Limb (tissue), 2 donors: ENCODE measurements around the gene NAPG.
"Not testable (repeated sequence)": the region's sequence is repeated elsewhere in the genome, so short reads cannot be mapped to it uniquely, and the experiment has no call there.

Source experiments
- DNase-seq, 2 donors: peaks; one replicate each; pipeline ENCODE4 v3.0.0-alpha.2; 2016; ENCODE audit errors: extremely low spot score in 2 of 2

The NAPG gene

DNA sequence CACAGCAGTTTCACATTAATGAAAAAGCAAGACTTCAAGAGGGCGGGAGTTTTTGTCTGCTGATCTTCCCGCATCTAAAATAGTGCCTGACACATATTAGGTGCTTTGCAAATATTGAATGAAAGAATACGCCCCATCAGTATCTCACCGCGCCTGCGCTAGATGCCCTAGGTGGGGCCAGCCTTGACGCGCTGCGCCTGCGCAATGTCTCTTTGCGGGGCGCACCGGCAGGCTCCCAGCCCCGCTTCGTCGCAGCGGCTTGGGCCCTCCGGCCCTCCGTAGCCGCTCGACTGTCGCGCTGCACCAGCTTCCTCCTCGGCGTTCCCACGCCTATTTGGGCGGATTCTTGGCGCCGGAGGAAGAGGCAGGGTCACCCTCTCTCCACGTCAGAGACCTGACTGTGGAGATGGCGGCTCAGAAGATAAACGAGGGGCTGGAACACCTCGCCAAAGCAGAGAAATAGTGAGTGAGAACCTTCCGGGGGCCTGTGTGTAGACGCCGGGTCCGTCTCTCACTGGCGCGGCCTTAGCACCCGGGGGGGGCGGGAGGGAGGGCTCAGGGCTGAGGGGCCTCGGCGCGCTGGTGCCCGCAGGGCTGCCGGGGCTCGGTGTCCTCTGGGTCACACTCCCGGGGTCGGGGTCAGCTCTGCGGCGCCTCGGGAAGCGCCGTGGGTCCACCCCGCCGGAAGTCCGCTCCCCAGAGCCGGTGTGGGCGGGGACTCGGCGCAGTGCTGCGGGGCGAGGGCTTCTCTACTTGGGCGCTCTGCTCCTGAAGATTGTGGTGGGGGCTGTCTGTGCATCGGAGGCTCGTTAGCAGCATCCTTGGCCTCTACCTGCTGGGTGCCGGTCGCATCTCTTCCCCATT lies at the start of gene NAPG:
Gene NAPG, plus strand, starts transcription at position 331 of the 864 bp plus-strand sequence. Its CDS starts 76 bp downstream, at position 407.
- peak; percentile 92 to 93 for DNase-seq

DNA sequence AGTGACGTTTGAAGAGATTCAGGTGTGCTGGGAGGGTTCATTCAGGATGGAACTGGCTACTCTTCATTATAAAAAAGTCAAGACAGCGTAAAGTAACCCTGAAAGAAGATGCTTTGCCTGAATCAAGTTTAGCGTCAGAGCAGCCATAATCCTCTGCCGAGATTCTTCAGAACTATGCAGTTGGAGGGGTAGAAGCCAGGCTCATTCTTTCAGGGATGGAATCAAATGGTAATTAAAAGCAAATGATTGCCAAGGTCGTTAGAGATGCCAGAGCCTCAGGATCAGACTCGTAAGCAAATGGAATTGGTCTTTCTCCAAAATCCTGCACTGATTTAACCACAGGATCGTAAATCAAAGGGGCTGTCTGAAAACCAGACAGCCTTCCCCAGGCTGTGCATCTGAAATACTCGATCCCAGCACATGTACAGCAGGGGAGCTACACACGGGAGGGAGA lies 49.5 kb upstream of the NAPG start:
- DNase-seq = peak in 1 of 2 donors; percentile 33

DNA sequence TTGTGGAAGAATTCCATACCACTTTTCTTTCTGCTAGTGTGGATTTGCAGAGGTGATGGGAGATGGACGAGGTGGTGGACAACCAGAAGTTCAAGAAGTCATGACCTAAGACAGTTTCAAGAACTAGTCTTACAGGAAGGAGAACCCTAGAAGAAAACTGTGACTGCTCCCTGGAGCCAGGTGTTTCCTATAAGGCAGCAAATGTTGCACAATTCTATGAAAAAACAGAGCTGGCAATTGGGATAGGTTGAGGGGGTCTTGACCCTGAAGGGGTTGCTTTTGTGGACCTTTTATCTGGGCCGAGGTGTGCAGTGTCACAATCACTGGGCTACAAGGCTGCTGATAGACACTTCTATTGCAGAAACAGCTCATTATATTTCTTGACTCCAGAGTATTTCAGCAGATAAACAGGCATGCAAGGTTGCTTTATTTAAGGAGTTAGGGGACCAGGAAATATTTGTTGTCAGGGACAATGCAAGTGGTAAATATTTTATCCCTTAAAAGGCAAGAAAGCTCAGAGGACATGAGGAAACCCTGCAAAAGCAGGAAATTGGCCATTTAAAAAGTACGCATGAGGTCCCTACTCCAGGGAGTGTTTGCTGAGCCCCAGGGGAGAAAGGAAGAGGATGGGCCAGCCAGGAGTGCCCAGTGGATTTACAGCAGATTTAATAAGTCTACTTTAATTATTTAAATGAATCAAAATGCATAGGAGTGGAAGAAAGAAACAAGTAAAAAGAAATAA lies 48.5 kb upstream of the NAPG start:
- no peak for DNase-seq

DNA sequence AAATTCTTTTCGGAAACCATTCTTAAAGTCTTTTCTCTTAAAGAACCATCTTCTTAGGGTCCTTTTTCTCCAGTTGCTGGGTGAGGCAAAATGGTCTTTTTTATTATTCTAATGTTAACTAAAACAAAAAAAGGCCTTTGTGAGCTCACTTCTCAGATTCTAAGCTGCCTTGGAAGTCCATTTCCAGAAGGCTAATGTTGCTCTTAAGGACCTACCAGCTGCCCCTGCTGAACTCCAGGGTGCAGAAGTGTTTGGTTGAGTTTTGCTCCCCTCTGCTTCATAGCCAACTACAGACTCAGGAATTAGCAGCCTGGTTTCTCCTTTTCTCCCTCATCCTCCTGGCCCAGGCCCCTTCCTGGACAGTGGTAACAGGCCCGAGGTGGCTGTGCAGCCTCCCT lies 48.0 kb upstream of the NAPG start:
- no peak for DNase-seq

DNA sequence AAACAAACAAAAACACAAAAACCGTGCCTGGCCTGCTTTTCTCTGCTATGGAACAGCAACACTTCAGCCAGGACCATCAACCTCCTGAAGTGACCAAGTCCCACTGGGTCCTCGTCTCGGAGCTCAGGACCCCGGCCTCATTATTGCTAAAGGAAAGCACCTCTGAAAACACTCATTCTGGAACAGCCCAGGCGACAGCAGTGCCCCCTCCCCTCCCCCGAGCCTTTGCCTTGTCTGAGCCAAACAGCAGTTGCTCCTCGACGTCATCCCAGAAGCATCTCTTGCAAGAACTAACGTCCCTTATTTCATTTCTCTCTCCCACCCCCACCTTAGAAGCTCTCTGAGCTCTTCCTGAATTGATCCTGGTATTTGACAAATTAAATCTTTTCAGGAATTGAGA lies 44.0 kb upstream of the NAPG start:
- DNase-seq = no peak

DNA sequence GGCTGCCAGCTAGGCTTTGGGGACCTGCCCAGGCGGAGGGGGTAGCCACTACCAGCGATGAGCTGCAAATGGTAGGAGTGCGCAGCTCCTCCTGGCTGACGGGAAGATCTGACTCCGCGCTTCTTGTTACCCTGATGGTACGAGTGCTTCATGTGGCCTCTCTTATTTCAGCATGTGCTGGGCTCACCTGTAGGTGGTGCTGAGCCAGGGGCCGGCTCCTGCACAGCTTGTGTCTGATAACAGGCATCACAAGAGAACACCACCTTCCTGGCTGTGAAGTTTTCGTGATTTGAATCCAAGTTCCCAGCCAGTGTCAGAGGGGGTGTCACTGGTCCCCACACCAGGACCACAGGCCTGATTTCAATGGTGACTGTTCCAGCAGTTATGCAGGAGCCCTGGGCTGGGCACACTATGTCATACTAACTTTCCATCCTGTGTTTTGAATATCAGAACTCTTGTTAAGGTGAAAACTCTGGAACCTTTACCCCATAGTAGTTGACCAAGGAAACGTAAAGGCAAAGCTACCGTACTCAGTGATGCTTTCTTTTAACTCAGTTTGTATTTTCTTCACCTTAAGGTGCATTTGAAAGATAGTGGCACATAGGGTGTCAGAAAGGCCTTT lies 43.4 kb upstream of the NAPG start:
- DNase-seq = no peak

DNA sequence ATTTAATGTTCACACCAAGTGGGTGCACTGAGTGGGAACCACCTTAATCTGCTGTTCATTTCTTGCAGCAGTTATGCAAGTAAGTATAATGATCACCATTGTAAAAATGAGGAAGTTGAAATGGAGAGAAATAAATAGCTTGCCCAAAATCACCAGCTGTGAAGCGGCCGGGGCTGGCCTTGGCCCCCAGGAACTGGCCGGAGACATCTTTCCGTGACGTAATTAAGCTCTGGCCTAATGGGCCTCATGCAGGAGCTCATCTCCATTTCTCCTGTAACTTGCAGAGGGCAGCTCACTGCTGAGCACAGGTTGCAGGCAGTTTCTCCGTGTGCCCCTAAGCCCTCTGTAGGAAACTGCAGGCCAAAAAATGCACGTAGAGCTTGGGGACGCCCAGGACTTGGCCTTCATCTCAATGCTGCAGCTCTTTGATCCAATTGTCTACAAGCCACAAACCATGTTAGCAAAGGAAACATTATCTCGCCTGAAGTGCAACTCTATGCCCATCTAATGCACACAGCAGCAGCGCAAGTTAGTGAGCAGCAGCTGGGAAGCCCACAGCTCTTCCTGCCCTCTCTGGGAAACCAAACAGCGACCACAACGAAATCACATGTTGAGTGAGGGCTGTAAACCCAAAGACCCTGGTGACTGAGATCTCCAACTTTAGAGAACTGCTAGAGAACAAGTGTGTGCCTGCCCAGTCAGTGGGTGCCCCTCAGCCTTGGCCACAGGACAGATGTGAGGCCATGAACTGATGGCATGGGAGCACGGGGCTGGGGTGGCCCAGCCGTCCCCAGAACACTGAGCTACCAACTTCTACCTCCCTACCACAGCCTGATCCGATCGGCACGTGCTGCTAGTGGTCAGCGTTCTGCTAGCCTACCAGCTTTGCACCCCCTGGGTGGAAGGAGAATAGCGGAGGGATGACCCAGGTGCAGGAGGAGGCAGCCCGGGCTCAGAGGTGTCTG lies 42.6 kb upstream of the NAPG start:
- DNase-seq = no peak

DNA sequence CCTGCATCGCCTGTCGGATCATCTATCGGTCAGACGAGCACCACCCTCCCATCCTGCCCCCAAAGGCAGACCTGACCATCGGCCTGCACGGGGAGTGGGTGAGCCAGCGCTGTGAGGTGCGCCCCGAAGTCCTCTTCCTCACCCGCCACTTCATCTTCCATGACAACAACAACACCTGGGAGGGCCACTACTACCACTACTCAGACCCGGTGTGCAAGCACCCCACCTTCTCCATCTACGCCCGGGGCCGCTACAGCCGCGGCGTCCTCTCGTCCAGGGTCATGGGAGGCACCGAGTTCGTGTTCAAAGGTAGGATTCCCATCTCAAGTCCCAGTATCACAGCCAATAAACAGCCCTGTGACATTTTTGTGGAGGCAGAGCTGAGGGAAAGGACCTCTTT lies 40.4 kb upstream of the NAPG start:
- no peak for DNase-seq

DNA sequence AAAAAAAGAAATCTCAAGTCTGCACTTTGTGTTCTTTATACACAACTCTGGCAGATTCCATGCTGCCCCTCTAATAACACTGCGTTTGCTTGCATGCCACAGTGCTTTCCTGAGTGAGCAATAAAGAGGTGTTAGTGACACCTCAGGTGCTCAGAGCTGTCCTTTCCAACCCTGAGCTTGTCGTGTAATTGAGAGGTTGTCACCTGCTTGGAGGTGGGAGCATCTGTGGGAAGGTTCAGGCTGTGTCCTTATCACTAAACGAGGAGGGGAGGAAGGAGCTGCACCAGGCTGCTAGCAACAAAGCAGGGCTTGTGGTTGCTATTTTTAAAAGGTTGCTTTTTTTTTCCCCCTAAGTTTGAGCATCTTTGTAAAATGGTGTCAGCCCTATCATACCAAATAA lies 39.5 kb upstream of the NAPG start:
- DNase-seq = no peak

DNA sequence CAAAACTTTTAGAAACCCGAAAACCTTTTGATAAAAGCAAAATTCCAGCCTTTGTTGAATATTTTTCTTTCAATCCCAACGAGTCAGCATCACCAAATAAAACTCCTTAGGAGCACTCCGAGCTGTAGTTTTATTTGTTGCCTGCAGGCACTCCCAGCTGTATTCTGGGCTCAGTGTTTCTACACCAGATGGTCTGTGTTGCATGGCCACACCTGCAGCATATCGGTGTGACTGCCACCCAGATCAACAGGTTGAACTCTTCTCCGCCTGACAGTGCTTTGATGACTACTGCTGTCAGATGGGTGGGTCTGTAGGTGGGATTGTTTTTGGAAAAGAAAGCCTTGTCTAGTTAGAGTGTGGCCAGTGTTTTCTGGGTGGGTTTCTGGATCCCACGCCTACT lies 38.7 kb upstream of the NAPG start:
- DNase-seq = no peak

DNA sequence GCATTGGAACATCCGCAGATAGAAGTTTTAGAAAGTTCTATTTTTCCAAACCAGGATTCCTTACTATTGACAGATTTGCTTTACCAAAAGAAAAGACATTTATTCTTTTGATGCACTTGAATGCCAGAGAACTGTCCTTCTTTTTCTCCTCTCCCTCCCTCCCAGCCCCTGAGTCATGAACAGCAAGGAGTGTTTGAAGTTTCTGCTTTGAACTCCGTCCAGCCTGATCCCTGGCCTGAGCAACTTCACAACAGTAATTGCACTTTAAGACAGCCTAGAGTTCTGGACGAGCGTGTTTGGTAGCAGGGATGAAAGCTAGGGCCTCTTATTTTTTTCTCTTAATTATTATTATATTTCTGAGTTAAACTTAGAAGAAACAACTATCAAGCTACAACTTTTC lies 37.8 kb upstream of the NAPG start:
- no peak for DNase-seq

DNA sequence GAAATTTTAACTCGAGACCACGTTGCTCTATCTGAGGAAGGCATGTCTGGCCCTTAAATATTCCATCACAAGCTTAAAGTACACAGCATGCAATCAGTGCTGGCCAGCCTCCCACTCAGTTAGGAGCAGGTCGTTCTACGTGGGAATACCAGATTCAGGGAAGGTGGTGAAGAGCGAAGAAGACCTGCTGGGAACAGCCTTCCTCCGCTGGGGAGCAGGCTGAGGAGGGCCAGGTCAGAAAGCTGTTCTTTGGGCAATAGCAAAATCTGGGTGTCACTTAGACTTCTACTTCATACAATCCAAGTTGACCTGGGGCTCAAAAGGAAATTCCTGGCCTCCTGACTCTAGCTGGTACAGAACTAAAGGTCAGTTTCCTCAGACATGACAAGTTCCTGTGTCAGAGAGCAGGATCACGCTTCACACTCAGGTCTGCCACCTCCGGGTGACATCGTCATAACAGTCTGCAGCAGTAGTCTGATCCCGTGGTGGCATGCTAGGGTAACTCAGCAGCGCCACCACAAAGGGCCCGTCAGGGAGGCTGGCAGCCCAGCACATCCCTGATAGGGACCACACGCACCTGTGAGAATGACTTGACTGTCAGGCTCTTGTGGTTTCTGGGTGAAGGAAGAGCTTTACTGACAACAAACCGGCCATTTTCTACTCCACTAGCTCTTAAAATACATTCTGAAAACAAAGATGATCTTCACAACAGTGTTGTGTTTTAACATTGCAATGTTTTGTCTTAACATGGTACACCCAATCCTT lies 35.2 kb upstream of the NAPG start:
- DNase-seq = no peak

DNA sequence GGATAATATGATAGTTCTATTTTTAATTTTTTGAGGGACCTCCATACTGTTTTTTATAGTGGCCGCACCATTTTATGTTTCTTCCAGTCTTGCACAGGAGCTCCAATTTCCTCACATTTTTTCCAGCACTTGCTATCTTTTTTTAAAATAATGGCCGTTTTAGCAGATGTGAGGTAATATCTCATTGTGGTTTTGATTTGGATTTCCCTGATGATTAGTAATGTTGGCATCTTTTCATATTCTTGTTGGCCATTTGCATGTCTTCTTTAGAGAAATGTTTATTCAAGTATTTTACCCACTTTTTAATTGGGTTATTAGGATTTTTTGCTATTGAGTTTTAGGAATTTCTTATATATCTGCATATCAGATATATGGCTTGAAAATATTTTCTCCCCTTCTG lies 29.9 kb upstream of the NAPG start:
- no peak for DNase-seq

DNA sequence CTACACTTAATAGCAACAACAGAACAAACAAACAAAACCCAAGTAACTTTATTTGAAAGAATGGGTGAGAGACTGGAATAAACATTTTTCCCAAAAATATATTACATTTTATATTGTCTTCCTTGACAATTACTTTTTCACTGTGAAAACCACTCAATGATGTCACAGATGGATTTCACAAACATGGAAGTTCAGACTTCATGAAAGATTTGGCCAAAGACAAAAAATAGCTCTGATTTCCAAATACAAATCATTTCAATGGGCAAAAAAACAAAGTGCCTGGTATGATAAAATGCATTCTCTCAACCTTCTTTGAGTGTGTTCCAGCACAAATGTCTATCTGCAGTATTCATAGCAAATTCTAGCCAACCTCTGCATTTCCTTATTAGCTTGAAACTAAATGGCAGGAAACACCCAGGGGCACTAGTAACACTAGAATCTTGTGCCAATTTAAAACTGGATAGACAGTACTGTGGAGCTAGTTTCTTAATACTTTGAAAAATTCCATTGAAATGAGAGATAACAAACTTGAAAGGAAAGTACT lies 28.5 kb upstream of the NAPG start:
- DNase-seq = no peak

DNA sequence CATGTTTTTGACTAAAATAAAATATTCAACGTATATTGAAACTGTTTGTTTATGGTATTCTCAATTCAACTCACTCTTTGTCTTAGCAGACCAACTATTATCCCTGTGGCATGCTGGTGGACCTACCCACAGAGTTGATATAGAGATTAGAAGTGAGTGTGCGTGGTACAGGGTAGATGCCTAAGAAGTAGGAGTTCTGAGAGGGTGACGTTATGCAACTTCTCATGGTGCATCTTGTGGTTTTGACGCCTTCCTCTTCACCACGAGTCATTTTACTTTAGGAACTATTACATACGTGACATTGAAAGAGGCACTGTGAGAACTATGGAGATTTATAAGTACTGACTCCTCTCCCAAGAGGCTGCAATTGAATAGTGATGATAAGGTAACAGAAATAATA lies 26.6 kb upstream of the NAPG start:
- DNase-seq = no peak

DNA sequence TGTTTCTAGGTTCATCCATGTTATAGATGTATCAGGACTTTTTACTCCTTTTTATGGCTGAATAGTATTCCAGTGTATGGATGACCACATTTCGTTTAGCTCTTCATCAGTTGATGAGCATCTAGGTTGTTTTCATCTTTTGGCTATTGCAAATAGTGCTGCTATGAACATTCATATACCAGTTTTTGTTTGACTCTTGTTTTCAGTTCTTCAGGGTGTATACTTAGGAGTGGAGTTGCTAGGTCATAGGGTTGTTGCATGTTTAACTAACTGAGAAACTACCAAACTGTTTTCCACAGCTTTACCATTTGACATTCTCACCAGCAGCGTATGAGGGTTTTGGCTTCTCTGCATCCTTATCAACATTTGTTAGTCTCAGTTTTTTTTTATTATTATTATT lies 25.8 kb upstream of the NAPG start:
- no peak for DNase-seq

DNA sequence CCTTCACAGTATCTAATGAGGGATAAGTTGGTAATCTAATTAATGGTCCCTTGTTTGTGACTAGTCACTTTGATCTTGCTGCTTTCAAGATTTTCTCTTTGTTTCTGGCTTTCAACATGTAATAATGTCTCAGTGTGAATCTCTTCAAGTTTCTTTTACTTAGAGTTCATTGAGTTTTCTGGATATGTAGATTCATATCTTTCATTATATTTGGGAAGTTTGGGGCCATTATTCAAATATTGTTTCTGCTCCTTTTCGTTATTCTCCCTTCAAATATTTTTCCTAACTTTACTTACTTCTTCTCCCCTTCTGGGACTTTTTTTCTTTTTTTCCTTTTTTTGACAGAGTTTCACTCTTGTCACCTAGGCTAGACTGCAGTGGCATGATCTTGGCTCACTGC lies 21.1 kb upstream of the NAPG start:
- no peak for DNase-seq

DNA sequence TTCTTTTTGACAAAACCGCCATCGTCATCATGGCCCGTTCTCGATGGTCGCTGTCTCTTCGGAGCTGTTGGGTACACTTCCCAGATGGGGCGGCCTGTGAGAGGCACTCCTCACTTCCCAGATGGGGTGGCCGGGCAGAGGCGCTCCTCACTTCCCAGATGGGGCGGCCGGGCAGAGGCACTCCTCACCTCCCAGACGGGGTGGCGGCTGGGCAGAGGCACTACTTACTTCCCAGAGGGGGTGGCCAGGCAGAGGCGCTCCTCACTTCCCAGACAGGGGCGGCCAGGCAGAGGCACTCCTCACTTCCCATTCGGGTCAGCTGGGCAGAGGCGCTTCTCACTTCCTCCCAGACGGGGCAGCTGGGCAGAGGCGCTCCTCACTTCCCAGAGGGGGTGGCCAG lies 19.9 kb upstream of the NAPG start:
- DNase-seq = not testable (repeated sequence)

DNA sequence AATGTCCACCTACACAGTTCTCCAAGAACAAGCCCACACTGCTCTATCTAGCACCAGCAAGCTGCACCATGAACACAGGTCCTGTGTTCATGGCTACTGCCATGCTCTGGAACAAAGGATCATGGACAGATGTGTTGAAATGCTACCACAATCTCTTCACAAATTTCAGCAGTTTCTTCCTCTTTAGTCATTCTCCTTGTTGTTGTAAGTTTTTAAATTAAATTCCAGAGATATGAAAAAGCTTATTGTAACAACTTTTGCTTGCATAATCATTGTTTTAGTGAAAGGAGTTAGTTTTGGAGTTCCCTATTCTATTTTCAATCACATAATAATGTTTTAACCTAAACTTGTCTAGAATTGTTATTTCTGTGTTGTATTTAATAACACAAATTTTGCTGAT lies 17.2 kb upstream of the NAPG start:
- DNase-seq = no peak

DNA sequence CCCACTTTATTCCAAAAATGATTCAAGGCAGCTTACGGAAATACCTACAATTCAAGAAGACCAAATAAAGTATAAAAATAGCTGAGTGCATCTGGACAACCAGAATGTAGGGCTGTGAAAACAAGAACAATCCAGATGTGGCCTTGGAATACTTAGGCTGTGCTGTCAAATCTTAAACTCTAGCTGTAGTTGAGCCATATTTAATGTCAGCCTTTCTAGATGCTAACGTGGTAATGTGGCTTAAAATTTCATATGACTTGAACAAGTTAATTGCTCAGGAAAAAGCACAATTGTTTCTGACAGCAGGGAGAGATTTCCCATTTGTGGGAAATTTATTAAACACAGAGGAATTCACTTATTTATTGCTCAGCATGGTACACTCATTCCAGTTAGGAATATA lies 14.6 kb upstream of the NAPG start:
- DNase-seq = no peak
